GM19043 (cell line): Measurements from ENCODE around the gene PAX8.

ENCODE experiments used
- ATAC-seq: cut with Tn5 transposase; IDR thresholded peaks from one replicate; pipeline ENCODE4 v1.9.1; 2021; ENCODE audit warnings: low read depth; ENCODE audit not compliant: unreplicated experiment

PAX8 gene

DNA sequence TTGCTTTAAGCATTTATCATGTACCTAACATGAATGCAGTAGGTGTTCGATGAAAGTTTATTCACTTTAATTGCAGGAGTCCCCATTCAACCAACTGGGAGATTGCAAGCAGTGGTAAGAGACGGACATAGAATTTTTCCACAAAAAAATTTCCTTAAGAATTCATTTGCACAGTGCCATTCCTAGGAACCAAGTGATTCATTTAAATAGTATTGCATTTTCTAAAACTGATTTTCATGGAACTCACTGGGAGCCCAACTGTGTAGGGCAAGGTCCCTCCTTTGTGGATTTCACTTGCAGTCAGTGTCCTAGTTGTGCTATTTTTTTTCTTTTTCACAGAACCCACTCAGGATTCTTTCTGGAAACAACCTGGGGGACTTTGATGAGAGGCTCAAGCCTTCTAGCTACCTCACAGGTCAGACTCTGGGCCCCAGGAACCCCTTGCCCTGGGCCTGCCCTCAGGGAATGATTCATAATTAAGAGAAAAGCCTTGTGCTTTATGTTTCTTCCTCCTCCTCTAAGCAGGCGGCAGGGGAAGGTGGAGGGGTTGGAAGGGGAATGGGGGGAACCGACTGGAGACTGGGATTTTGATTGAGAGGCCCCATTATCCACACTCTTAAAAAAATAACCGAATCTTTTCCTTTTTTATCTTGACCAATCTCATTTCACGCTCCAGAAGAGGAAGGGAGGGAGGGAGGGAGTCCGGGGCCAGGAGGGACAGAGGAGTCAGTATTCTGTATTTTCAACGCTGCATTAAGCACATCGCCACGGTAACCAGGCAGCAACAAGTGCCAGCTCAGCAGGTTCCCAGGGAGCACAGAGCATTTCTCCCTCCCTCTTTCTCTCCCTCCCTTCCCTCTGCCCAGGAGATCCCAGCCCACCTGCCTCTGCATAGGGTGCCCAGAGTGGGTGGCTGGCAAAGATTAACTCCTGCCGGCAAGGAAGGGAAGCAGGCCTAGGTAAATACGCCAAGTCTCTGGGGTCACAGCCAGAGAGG is 53.2 kb downstream of the PAX8 start:
- ATAC-seq, result no peak

DNA sequence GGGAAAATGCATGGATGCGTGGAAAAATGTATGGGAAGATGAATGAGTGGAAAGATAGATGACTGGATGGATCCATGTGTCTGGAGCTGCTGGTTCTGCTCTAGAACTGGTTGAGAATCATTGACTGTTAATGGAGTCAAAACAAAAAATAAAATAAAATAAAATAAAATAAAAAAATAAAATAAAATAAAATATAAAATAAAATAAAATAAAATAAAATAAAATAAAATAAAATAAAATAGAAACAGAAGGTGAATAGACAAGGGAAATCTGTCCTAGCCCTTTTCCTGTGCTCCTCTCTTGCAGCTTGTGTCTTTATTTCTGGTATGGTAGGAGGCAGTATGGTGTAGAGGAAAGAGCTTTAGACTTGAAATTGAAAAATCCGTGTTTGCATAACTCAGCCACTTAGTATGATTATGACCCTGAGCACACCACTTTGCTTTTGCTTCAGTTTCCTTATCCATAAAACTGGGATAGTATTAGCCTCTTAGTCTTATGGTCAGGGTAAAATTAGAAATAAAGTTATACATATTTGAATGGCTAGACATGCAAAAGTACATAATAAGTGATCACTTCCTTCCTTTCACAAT is 54.0 kb downstream of the PAX8 start:
- ATAC-seq, result no peak

DNA sequence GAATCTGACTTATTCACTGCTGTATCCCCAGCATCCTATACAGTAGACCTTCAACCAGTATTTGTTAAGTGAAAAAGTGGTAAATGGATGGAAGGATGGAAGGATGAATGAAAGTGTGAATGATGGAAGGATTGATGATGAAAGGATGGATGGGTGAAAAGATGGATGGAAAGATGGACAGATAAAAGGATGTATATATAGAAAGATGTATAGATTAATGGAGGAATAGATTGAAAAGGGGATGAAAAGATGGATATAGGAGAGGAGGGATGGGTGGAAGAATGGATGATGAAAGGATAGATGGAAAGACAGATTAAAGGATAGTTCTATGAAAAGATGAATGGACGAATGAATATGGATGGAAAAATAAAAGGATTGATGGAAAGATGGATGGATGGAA is 54.9 kb downstream of the PAX8 start:
- ATAC-seq, result no peak

GRCh38 chr2:113221846-113222245 is 56.9 kb downstream of the PAX8 start:
- ATAC-seq, result no peak

GRCh38 chr2:113220970-113221708 is 57.6 kb downstream of the PAX8 start:
- ATAC-seq, result no peak

- ATAC-seq, result no peak
Measured at GRCh38 chr2:113219889-113220641, 58.7 kb downstream of the PAX8 start.

DNA sequence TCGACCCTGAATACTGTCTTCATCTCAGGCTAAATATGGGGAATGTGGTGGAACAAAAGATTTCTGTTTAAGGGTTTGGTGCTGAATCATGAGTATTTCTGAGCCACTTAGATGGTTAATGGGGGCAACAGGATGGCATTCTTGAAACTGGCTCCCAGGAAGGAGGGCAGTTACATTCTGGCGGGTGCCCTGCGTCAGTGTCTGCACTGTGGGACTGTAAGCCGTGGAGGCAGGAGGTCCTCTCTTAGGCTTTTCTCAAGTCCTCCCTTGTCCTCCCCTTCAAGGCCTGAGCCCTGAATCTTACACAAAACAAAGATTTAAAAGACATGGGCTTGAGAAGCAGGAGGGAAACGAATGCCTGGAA is 59.2 kb downstream of the PAX8 start:
- no peak for ATAC-seq

GRCh38 chr2:113219092-113219441 is 59.7 kb downstream of the PAX8 start:
- no peak for ATAC-seq

- ATAC-seq, result no peak
Measured at GRCh38 chr2:113218283-113219091, 60.2 kb downstream of the PAX8 start.

DNA sequence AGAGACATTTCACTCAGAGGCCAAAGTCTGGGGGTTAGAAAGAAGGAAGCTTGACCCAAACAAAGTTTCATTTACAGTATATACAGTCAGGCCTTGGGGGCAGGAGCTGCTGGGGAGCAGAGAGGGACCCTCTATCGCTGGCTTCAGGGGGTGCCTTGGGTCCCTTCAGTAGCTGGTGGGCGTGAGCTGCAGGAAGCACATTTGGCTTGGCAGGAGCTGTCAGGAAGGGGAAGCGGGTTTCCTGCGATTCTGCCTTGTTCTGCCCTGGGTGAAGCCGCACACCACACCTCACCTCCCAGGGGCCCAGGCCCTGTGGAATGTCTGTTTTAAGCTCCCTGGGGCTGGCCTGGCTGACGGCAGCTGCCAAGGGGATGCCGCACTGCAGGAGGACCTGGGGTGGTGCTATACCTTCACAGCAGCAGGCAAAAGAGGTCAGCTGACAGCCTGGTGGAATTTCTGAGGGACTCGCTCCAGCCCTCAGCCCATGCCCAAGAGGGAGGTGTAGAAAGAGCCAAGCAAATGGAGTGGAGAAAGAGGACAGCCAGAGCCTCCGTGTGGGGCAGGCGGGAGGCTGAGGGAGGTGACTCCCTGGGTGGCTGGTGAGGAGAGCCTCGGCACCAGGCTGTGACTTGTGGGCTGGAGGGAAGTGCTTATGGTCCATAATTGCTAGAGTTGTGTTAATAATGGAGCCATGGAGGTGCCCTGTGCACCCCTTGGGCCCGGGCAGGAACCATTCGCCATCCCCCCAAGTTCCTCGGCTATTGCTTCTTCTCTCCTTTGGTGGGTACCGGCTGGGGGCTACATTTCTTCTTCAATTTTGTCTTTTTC is 61.1 kb downstream of the PAX8 start:
- ATAC-seq, result no peak

- no peak for ATAC-seq
Measured at GRCh38 chr2:113216891-113217454, 61.7 kb downstream of the PAX8 start.

GRCh38 chr2:113216321-113216720 is 62.4 kb downstream of the PAX8 start:
- ATAC-seq, result no peak

- no peak for ATAC-seq
Measured at GRCh38 chr2:113215056-113215455, 63.7 kb downstream of the PAX8 start.

DNA sequence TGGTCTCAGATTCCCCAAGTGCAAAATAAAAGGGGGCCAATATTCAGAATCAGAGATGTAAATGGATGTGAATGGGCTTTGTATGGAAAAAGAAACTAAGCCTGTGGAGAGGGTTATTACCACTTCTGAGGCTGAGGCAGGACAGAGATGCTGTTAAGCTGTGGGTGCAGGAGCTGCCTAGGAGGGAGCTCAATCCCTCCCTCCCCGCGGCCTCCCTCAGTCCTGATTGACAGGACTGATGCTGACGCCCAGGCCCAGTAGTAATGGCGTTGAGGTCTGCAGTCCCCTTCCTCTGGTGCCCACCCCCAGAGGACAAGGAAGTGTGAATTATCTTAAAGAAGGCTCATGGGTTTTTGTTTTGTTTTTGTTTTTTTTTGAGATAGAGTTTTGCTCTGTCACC is 64.6 kb downstream of the PAX8 start:
- ATAC-seq, result no peak

GRCh38 chr2:113213061-113213930 is 65.4 kb downstream of the PAX8 start:
- no peak for ATAC-seq

GRCh38 chr2:113212245-113213060 is 66.3 kb downstream of the PAX8 start:
- ATAC-seq, result no peak
